Mucosa of rectum (tissue), 2 donors: ENCODE results near the gene TMC3.
"Not testable (repeated sequence)": the region's sequence is repeated elsewhere in the genome, so short reads cannot be mapped to it uniquely, and the experiment has no call there.

Source experiments
- H3K27ac ChIP-seq, 2 donors: one replicate each; pipeline ENCODE4 v1.7.0; 2013; ENCODE audit warnings: inconsistent platforms in 2 of 2, low read depth in 2 of 2, low read length in 2 of 2
- H3K27me3 ChIP-seq, 2 donors: one replicate each; pipeline ENCODE4 v1.7.0; 2013; ENCODE audit warnings: low read length in 2 of 2; ENCODE audit not compliant: control insufficient read depth in 2 of 2, insufficient read depth in 2 of 2
- H3K36me3 ChIP-seq, 2 donors: one replicate each; pipeline ENCODE4 v1.7.0; 2013; ENCODE audit warnings: low read length in 2 of 2; ENCODE audit not compliant: control insufficient read depth in 2 of 2, insufficient read depth in 2 of 2
- H3K4me1 ChIP-seq, 2 donors: one replicate each; pipeline ENCODE4 v1.7.0; 2013; ENCODE audit warnings: low read length in 2 of 2, mild to moderate bottlenecking in 1 of 2; ENCODE audit not compliant: control insufficient read depth in 2 of 2, insufficient read depth in 2 of 2
- H3K4me3 ChIP-seq, 2 donors: one replicate each; pipeline ENCODE4 v1.7.0; 2013; ENCODE audit warnings: low read length in 2 of 2
- H3K9ac ChIP-seq, 2 donors: one replicate each; pipeline ENCODE4 v1.7.0; 2013; ENCODE audit warnings: low read length in 2 of 2, low read depth in 1 of 2, mild to moderate bottlenecking in 1 of 2
- H3K9me3 ChIP-seq, 2 donors: one replicate each; pipeline ENCODE4 v1.7.0; 2013; ENCODE audit warnings: low read length in 2 of 2; ENCODE audit not compliant: control insufficient read depth in 2 of 2
- donor health status: healthy.
- donor health status: Normal muscosa, but diverticular disease.

The TMC3 gene

GRCh38 chr15:81351651-81352050 lies 22.4 kb downstream of the TMC3 start:
- no peaks in the 10 kb centered on the region for H3K9me3 ChIP-seq
- no peaks in the 10 kb centered on the region for H3K27me3 ChIP-seq
- H3K4me1 ChIP-seq = no peaks in the 10 kb centered on the region
- no peak overlapping the region for H3K27ac ChIP-seq
- no peak overlapping the region for H3K4me3 ChIP-seq
- no peaks in the 10 kb centered on the region for H3K36me3 ChIP-seq
- H3K9ac ChIP-seq = no peak overlapping the region

- H3K36me3 ChIP-seq = no peaks in the 10 kb centered on the region
- H3K9me3 ChIP-seq = no peaks in the 10 kb centered on the region
- no peak overlapping the region for H3K4me3 ChIP-seq
- H3K27me3 ChIP-seq = no peaks in the 10 kb centered on the region
- H3K9ac ChIP-seq = no peak overlapping the region
- no peaks in the 10 kb centered on the region for H3K4me1 ChIP-seq
- H3K27ac ChIP-seq = no peak overlapping the region
Measured at GRCh38 chr15:81349271-81349670, 24.7 kb downstream of the TMC3 start.

- not testable (repeated sequence) for H3K27me3 ChIP-seq, H3K4me1 ChIP-seq, H3K36me3 ChIP-seq, H3K9ac ChIP-seq, H3K9me3 ChIP-seq, H3K4me3 ChIP-seq, H3K27ac ChIP-seq
Measured at GRCh38 chr15:81348691-81349090, 25.3 kb downstream of the TMC3 start.

- no peaks in the 10 kb centered on the region for H3K4me1 ChIP-seq
- no peak overlapping the region for H3K27ac ChIP-seq
- H3K36me3 ChIP-seq = no peaks in the 10 kb centered on the region
- no peaks in the 10 kb centered on the region for H3K9me3 ChIP-seq
- H3K9ac ChIP-seq = no peak overlapping the region
- no peak overlapping the region for H3K4me3 ChIP-seq
- no peaks in the 10 kb centered on the region for H3K27me3 ChIP-seq
Measured at GRCh38 chr15:81347910-81348309, 26.1 kb downstream of the TMC3 start.

- H3K4me1 ChIP-seq = no peaks in the 10 kb centered on the region
- H3K27ac ChIP-seq = no peak overlapping the region
- H3K9ac ChIP-seq = no peak overlapping the region
- no peak overlapping the region for H3K4me3 ChIP-seq
- no peaks in the 10 kb centered on the region for H3K27me3 ChIP-seq
- H3K36me3 ChIP-seq = no peaks in the 10 kb centered on the region
- no peaks in the 10 kb centered on the region for H3K9me3 ChIP-seq
Measured at GRCh38 chr15:81346611-81347010, 27.4 kb downstream of the TMC3 start.

- H3K9ac ChIP-seq = no peak overlapping the region
- no peaks in the 10 kb centered on the region for H3K4me1 ChIP-seq
- no peaks in the 10 kb centered on the region for H3K9me3 ChIP-seq
- no peaks in the 10 kb centered on the region for H3K36me3 ChIP-seq
- H3K27me3 ChIP-seq = no peaks in the 10 kb centered on the region
- no peak overlapping the region for H3K27ac ChIP-seq
- H3K4me3 ChIP-seq = no peak overlapping the region
Measured at GRCh38 chr15:81343371-81343770, 30.6 kb downstream of the TMC3 start.

- no peaks in the 10 kb centered on the region for H3K36me3 ChIP-seq
- H3K4me3 ChIP-seq = no peak overlapping the region
- no peaks in the 10 kb centered on the region for H3K27me3 ChIP-seq
- H3K9ac ChIP-seq = no peak overlapping the region
- no peak overlapping the region for H3K27ac ChIP-seq
- no peaks in the 10 kb centered on the region for H3K4me1 ChIP-seq
- no peaks in the 10 kb centered on the region for H3K9me3 ChIP-seq
Measured at GRCh38 chr15:81341351-81341750, 32.7 kb downstream of the TMC3 start.

GRCh38 chr15:81339851-81340250 lies 34.2 kb downstream of the TMC3 start:
- Histone ChIP-seq H3K36me3 (no peaks in the 10 kb centered on the region), H3K27me3 (no peaks in the 10 kb centered on the region), H3K9ac (no peak overlapping the region), H3K9me3 (no peaks in the 10 kb centered on the region), H3K4me3 (no peak overlapping the region), H3K4me1 (no peaks in the 10 kb centered on the region), H3K27ac (no peak overlapping the region)

GRCh38 chr15:81339321-81339720 lies 34.7 kb downstream of the TMC3 start:
- H3K27ac ChIP-seq = no peak overlapping the region
- no peak overlapping the region for H3K4me3 ChIP-seq
- no peaks in the 10 kb centered on the region for H3K4me1 ChIP-seq
- H3K27me3 ChIP-seq = no peaks in the 10 kb centered on the region
- no peak overlapping the region for H3K9ac ChIP-seq
- no peaks in the 10 kb centered on the region for H3K36me3 ChIP-seq
- H3K9me3 ChIP-seq = no peaks in the 10 kb centered on the region

GRCh38 chr15:81338170-81339007 lies 35.6 kb downstream of the TMC3 start:
- Histone ChIP-seq H3K9ac (no peak overlapping the region), H3K9me3 (no peaks in the 10 kb centered on the region), H3K27me3 (no peaks in the 10 kb centered on the region), H3K27ac (peak overlapping the region in 1 of 2 donors; percentile 5), H3K4me3 (no peak overlapping the region), H3K4me1 (no peaks in the 10 kb centered on the region), H3K36me3 (no peaks in the 10 kb centered on the region)
